K562 (cell line): Measurements from ENCODE around the gene MRPS5. TPM values are rescaled to one million over a fixed set of nuclear protein-coding genes. Genes with fewer than 3 reads are reported as not detected.

ENCODE experiments used
- ATAC-seq: fragments of 200-7000 bp; cut with Tn5 transposase; 3 replicates; pipeline ENCODE4 v1.9.1; 2020; ENCODE audit warnings: moderate library complexity
- BruUV-seq: library from RNA; stranded (reverse); fragments of 400-500 nt; replicated peaks from 2 replicates; lab custom pipeline; 2021; lab: Mats Ljungman, UMichigan
- CTCF ChIA-PET: fragments of 300-600 bp; formaldehyde crosslinking; extraction: SDS; loops from one replicate; lab custom pipeline; 2021; ENCODE audit warnings: low intra/inter-chr PET ratio; lab: Yijun Ruan, JAX
- POLR2A ChIA-PET: fragments of 300-600, 350-650 bp; sonication (Branson Sonifier 250); formaldehyde crosslinking; extraction: SDS; loops from one replicate; lab custom pipeline; 2021; ENCODE audit warnings: antibody characterized with exemption, inconsistent platforms; lab: Yijun Ruan, JAX
- DNase-seq, 4 experiments: peaks; one replicate each; pipeline versions ENCODE4 v3.0.0 to v3.0.0-alpha.2; 2011 to 2018; ENCODE audit warnings: low spot score in 3 of 4, mixed read lengths in 3 of 4; ENCODE audit errors: extremely low read depth in 1 of 4
- FAIRE-seq: peaks from 2 replicates; lab custom pipeline; 2011; peaks lifted over from hg19 to GRCh38; lab: Jason Lieb, UNC
- H2AFZ ChIP-seq: 2 replicates; pipeline ENCODE4 v1.6.0; 2011; ENCODE audit warnings: low read depth, low read length, control low read depth, inconsistent platforms
- H3K27ac ChIP-seq: fragments of 200-600 bp; 3 replicates; pipeline ENCODE4 v1.8.0; 2011; ENCODE audit warnings: low read depth, mild to moderate bottlenecking, control low read depth, inconsistent platforms, low read length, moderate library complexity, mixed read lengths; ENCODE audit errors: extremely low read depth
- H3K27me3 ChIP-seq, 2 experiments: fragments of 300-600 bp in 1 of 2; 2 replicates in 1 of 2; 3 replicates in 1 of 2; pipeline versions ENCODE4 v1.6.0 to v1.8.0; 2011; ENCODE audit warnings: inconsistent platforms in 2 of 2, low read length in 2 of 2, mild to moderate bottlenecking in 1 of 2, mixed read lengths in 1 of 2, moderate library complexity in 1 of 2; ENCODE audit not compliant: control insufficient read depth in 2 of 2, insufficient read depth in 2 of 2
- H3K36me3 ChIP-seq: fragments of 300-600 bp; 3 replicates; pipeline ENCODE4 v1.8.0; 2011; ENCODE audit warnings: mild to moderate bottlenecking, low read length, inconsistent platforms; ENCODE audit not compliant: control insufficient read depth, insufficient read depth
- H3K4me1 ChIP-seq, 2 experiments: fragments of 200-600 bp in 1 of 2; replicated peaks in 1 of 2; 2 replicates in 1 of 2; 3 replicates in 1 of 2; pipeline versions ENCODE4 v1.5.1 to v1.8.0; 2011; ENCODE audit warnings: inconsistent platforms in 2 of 2, low read length in 2 of 2, mild to moderate bottlenecking in 1 of 2, mixed read lengths in 1 of 2, moderate library complexity in 1 of 2; ENCODE audit not compliant: control insufficient read depth in 2 of 2, insufficient read depth in 2 of 2
- H3K4me2 ChIP-seq: 2 replicates; pipeline ENCODE4 v1.6.1; 2011; ENCODE audit warnings: low read length, control low read depth, inconsistent platforms, mixed read lengths; ENCODE audit not compliant: insufficient read depth
- H3K4me3 ChIP-seq: fragments of 200-600 bp; sonication (generic), shearing (Covaris generic); 2 replicates; pipeline ENCODE4 v1.5.1; 2016; ENCODE audit warnings: control low read depth, inconsistent platforms
- H3K79me2 ChIP-seq: fragments of 200-600 bp; 3 replicates; pipeline ENCODE4 v1.8.0; 2011; ENCODE audit warnings: low read length, inconsistent platforms; ENCODE audit not compliant: control insufficient read depth, insufficient read depth
- H3K9ac ChIP-seq, 2 experiments: 2 replicates each; pipeline versions ENCODE4 v1.6.0 to v1.6.1; 2011; ENCODE audit warnings: low read depth in 2 of 2, low read length in 2 of 2, control low read depth in 1 of 2, inconsistent platforms in 1 of 2, mild to moderate bottlenecking in 1 of 2, mixed read lengths in 1 of 2; ENCODE audit not compliant: insufficient read depth in 1 of 2
- H3K9me1 ChIP-seq: one replicate; pipeline ENCODE4 v1.6.0; 2011; ENCODE audit warnings: inconsistent platforms, mild to moderate bottlenecking, low read length, moderate library complexity; ENCODE audit not compliant: control insufficient read depth, insufficient read depth
- H3K9me3 ChIP-seq: replicated peaks from 2 replicates; pipeline ENCODE4 v1.5.1; 2011; ENCODE audit warnings: low read depth, low read length, inconsistent platforms; ENCODE audit not compliant: control insufficient read depth, insufficient read depth
- H4K20me1 ChIP-seq: replicated peaks from 2 replicates; pipeline ENCODE4 v1.6.1; 2011; ENCODE audit warnings: low read length, inconsistent platforms, mixed read lengths; ENCODE audit not compliant: control insufficient read depth, insufficient read depth
- ARNT ChIP-seq, 2 experiments: fragments of 450-650 bp; IDR thresholded peaks; 2 replicates each; pipeline ENCODE4 v1.6.1; 2016; ENCODE audit warnings: mild to moderate bottlenecking in 1 of 2
- ATF1 ChIP-seq, 2 experiments: fragments of 450-650 bp in 1 of 2; IDR thresholded peaks; 2 replicates each; pipeline ENCODE4 v1.6.1; 2016; ENCODE audit warnings: missing compliant biosample characterization in 1 of 2, missing genetic modification characterization in 1 of 2
- DDX20 ChIP-seq: fragments of 450-650 bp; IDR thresholded peaks from 2 replicates; pipeline ENCODE4 v1.6.1; 2016; ENCODE audit warnings: missing genetic modification characterization, low read depth, mild to moderate bottlenecking, missing compliant biosample characterization, moderate library complexity
- GABPA ChIP-seq: fragments of 200-800 bp; sonication (Bioruptor generic); conservative IDR thresholded peaks from 2 replicates; pipeline ENCODE4 v1.6.1; 2016; ENCODE audit warnings: low read depth, missing genetic modification characterization, missing compliant biosample characterization
- HDAC6 ChIP-seq: IDR thresholded peaks from 2 replicates; pipeline ENCODE4 v1.6.1; 2012; ENCODE audit warnings: low read depth, mild to moderate bottlenecking, control low read depth, inconsistent platforms, low read length, moderate library complexity
- NBN ChIP-seq: fragments of 450-650 bp; IDR thresholded peaks from 2 replicates; pipeline ENCODE4 v1.6.1; 2016; ENCODE audit warnings: low read depth, mild to moderate bottlenecking
- POLR2A ChIP-seq: fragments of 450-650 bp; conservative IDR thresholded peaks from 2 replicates; pipeline ENCODE4 v1.6.1; 2016
- PRMT5 ChIP-seq: sonication (generic); formaldehyde crosslinking; IDR thresholded peaks from 2 replicates; pipeline ENCODE4 v1.5.0; 2020; ENCODE audit warnings: missing genetic modification reagents
- PTBP1 ChIP-seq: fragments of 200-400 bp; formaldehyde crosslinking; IDR thresholded peaks from 2 replicates; pipeline ENCODE4 v1.6.1; 2017; ENCODE audit warnings: low read depth, low read length
- RFX7 ChIP-seq: fragments of 250-450 bp; sonication (Bioruptor Pico); IDR thresholded peaks from 2 replicates; pipeline ENCODE4 v1.5.1; 2021; ENCODE audit warnings: mild to moderate bottlenecking
- ZFP30 ChIP-seq: fragments of 250-450 bp; sonication (Bioruptor Pico); IDR thresholded peaks from 2 replicates; pipeline ENCODE4 v1.8.0; 2022; ENCODE audit warnings: moderate library complexity, mild to moderate bottlenecking, inconsistent platforms, borderline replicate concordance
- ZNF717 ChIP-seq: fragments of 250-450 bp; sonication (Bioruptor Pico); IDR thresholded peaks from 2 replicates; pipeline ENCODE4 v1.5.0; 2021
- ZSCAN29 ChIP-seq: fragments of 450-650 bp; IDR thresholded peaks from 2 replicates; pipeline ENCODE4 v1.6.1; 2017
- WGBS: fragments of 100-300 bp; shearing (Covaris generic); methylation state at CpG from one replicate; pipeline ENCODE4 v1.1.6; 2016; ENCODE audit warnings: low coverage, mixed read lengths; ENCODE audit not compliant: insufficient coverage; ENCODE audit errors: missing lambda C conversion rate; 5-methylcytosine and 5-hydroxymethylcytosine counted together
- in situ Hi-C: fragments of 300-500 bp; cut with MboI; formaldehyde crosslinking; loops from 4 replicates; pipeline ENCODE4 v1.15.0; 2018; ENCODE audit warnings: inconsistent platforms, mixed read lengths
- intact Hi-C: fragments of 100-400 bp; cut with micrococcal nuclease; formaldehyde crosslinking; loops from 2 replicates; pipeline ENCODE4 v1.14.2; 2022
- polyA plus RNA-seq, 8 experiments: library from polyadenylated mRNA; depleted of rRNA in 4 of 8; stranded (reverse) in 5 of 8; unstranded in 3 of 8; fragments of >200 nt; fragmentation: Nextera tagmentation in 2 of 8; fragmentation: Illumina TruSeq in 1 of 8; extraction: Ambion mirVana in 2 of 8; extraction: Trizol in 1 of 8; gene quantifications; 2 replicates each; pipeline versions ENCODE4 v1.2.1 to v1.2.3, GENCODE V29; 2011 to 2014; ENCODE audit warnings: inconsistent platforms in 1 of 8, missing spikeins in 1 of 8
- total RNA-seq, 7 experiments: library from RNA; depleted of rRNA in 6 of 7; stranded (reverse); fragments of >200 nt in 6 of 7; fragmentation: Illumina TruSeq in 2 of 7; extraction: Trizol in 2 of 7; gene quantifications; 2 replicates each; pipeline versions ENCODE4 v1.2.1 to v1.2.3, GENCODE V29; 2011 to 2021; ENCODE audit warnings: low replicate concordance in 1 of 7
- TF ChIP-seq, protein P1 (sequence below): fragments of 250-450 bp; sonication (Bioruptor Pico); IDR thresholded peaks from 2 replicates; pipeline ENCODE4 v1.8.0; 2022; ENCODE audit warnings: moderate library complexity, mild to moderate bottlenecking, inconsistent platforms
- TF ChIP-seq, protein P2 (sequence below): fragments of 450-650 bp; IDR thresholded peaks from 2 replicates; pipeline ENCODE4 v1.6.1; 2016; ENCODE audit warnings: missing biosample characterization, missing genetic modification characterization
- TF ChIP-seq, protein P3 (sequence below): fragments of 450-650 bp; IDR thresholded peaks from 2 replicates; pipeline ENCODE4 v1.6.1; 2016; ENCODE audit warnings: low read depth, mild to moderate bottlenecking, moderate library complexity

The MRPS5 gene
- total and polyA plus RNA-seq, 9 of the 15 experiments (the other 6 are each of a cell fraction or from before 2014, with no cell fraction given): 85.0 to 162 (median 118) TPM

DNA sequence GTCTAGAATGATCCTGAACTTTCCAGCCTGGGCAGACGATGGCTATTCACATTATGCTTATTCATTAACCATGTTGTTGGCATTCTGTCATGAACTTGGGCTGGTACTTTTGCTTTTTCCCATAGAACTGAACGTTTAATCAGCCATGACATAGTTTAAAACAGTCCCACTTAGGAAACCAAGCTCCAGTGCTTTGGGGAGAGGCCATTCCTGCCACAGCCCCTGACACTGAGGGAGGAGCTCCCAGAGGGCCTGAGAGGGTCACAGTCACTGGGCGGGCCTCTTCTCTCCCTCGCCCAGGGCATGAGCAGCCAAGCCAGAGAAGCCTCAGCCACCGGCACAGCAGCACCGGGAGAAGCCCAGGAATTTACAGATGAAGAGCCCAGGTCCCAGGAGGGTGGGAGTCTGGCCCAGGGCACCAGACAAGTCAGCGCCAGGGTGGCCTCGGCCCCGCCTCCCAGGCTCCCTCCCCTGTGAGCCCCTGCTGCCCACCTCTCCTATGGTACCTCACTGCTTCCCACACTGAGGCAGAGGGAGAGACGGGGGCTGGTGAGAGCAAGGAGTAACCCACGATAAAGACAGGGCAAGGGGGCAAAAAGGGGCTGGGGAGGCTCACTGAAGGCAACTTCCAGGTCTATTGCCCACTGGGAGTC lies 62.5 kb downstream of the MRPS5 start:
- H3K36me3 ChIP-seq: no peaks in the 10 kb centered on the region
- H3K4me1 ChIP-seq: no peaks in the 10 kb centered on the region
- TF ChIP-seq ARNT (IDR thresholded peaks at IDR 0.05): no peak
- no peak for TF ChIP-seq DDX20 (tag)
- no peak for TF ChIP-seq ZFP30
- DNase-seq: no peak
- ChIA-PET POLR2A (no interaction called here), CTCF (no interaction called here)
- intact Hi-C loops: no loop called here
- no peaks in the 10 kb centered on the region for H3K9me1 ChIP-seq
- FAIRE-seq: no peak
- H3K27me3 ChIP-seq: peaks cover 13 to 79% of the 10 kb centered on the region in 2 experiments
- peaks cover 10% of the 10 kb centered on the region; the same call in 1 of the 2 replicates for H4K20me1 ChIP-seq
- no peak overlapping the region for H3K4me2 ChIP-seq
- BruUV-seq: no TSS peak
- H3K9me3 ChIP-seq: no peaks in the 10 kb centered on the region
- no peak overlapping the region for H3K4me3 ChIP-seq
- no peak overlapping the region; a peak in 1 of 4 replicates for H3K9ac ChIP-seq
- in situ Hi-C loops: no loop called here
- no peaks in the 10 kb centered on the region for H3K79me2 ChIP-seq
- H2AFZ ChIP-seq: no peak overlapping the region
- H3K27ac ChIP-seq: no peak overlapping the region
- 3% methylated on average over 9 of the region's 11 CpGs for WGBS
- ATAC-seq: no peak

GRCh38 chr2:95058466-95058988 lies 63.1 kb downstream of the MRPS5 start:
- Histone ChIP-seq H3K9me3 (no peaks in the 10 kb centered on the region), H3K27me3 (peaks cover 13 to 78% of the 10 kb centered on the region in 2 experiments), H2AFZ (no peak overlapping the region), H3K4me1 (no peaks in the 10 kb centered on the region), H3K36me3 (no peaks in the 10 kb centered on the region)
- FAIRE-seq: no peak
- BruUV-seq: no TSS peak
- 2% methylated on average over 9 of the region's 9 CpGs for whole genome bisulfite sequencing
- TF ChIP-seq NBN (no peak), ZSCAN29 (no peak), POLR2A (no peak), ATF1 (CRISPR knock-in tag; IDR thresholded peaks at IDR 0.05) (no peak), ATF1 (tag; IDR thresholded peaks at IDR 0.05) (no peak), PRMT5 (no peak), HDAC6 (no peak), RFX7 (CRISPR knock-in tag) (no peak), GABPA (no peak), ZNF717 (CRISPR knock-in tag) (no peak), PTBP1 (no peak)
- TF ChIP-seq, protein P1, sequence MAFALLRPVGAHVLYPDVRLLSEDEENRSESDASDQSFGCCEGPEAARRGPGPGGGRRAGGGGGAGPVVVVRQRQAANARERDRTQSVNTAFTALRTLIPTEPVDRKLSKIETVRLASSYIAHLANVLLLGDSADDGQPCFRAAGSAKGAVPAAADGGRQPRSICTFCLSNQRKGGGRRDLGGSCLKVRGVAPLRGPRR (CRISPR knock-in tag): no peak
- TF ChIP-seq, protein P2, sequence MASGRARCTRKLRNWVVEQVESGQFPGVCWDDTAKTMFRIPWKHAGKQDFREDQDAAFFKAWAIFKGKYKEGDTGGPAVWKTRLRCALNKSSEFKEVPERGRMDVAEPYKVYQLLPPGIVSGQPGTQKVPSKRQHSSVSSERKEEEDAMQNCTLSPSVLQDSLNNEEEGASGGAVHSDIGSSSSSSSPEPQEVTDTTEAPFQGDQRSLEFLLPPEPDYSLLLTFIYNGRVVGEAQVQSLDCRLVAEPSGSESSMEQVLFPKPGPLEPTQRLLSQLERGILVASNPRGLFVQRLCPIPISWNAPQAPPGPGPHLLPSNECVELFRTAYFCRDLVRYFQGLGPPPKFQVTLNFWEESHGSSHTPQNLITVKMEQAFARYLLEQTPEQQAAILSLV (tag): no peak
- TF ChIP-seq, protein P3, sequence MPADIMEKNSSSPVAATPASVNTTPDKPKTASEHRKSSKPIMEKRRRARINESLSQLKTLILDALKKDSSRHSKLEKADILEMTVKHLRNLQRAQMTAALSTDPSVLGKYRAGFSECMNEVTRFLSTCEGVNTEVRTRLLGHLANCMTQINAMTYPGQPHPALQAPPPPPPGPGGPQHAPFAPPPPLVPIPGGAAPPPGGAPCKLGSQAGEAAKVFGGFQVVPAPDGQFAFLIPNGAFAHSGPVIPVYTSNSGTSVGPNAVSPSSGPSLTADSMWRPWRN: no peak
- TF ChIP-seq, all 486 proteins: peak for 0
- Histone ChIP-seq H3K79me2 (no peaks in the 10 kb centered on the region), H3K27ac (no peak overlapping the region), H3K4me2 (no peak overlapping the region), H3K4me3 (no peak overlapping the region), H4K20me1 (peaks cover 10% of the 10 kb centered on the region; the same call in 1 of the 2 replicates), H3K9me1 (no peaks in the 10 kb centered on the region), H3K9ac (no peak overlapping the region)
- ATAC-seq (no peak), DNase-seq (no peak)
- CTCF ChIA-PET: no interaction called here
- intact Hi-C loops (no loop called here), in situ Hi-C loops (no loop called here)
- POLR2A ChIA-PET: no interaction called here
